ENCODE measurements around the gene CC2D1A. TPM values are rescaled to one million over a fixed set of nuclear protein-coding genes. Genes with fewer than 3 reads are reported as not detected.
A peak's percentile ranks its signal among the peaks of the same experiment; 100 is the strongest.

The CC2D1A gene
- polyA plus RNA-seq, 1 of the 3 experiments (the other 2 are of a cell fraction): 24.2 TPM

- Histone ChIP-seq H3K9me2 (no peaks in the 10 kb centered on the region), H3K9ac (no peak overlapping the region), H2AFZ (ENCODE audit: low read depth) (no peak overlapping the region), H3K9me3 (no peaks in the 10 kb centered on the region), H3K4me2 (no peak overlapping the region), H3K27me3 (ENCODE audit: insufficient read depth) (no peaks in the 10 kb centered on the region), H3K79me2 (ENCODE audit: insufficient read depth) (peaks cover 32% of the 10 kb centered on the region), H4K20me1 (ENCODE audit: insufficient read depth) (peaks cover 8% of the 10 kb centered on the region; the same call in 1 of the 2 replicates), H3F3A (replicated peaks; ENCODE audit: insufficient read depth) (peaks cover 3% of the 10 kb centered on the region), H3K4me1 (ENCODE audit: control insufficient read depth in 1 of 2, insufficient read depth in 2 of 2, low read depth in 1 of 2, low read length in 1 of 2) (peaks cover 0 to 20% of the 10 kb centered on the region in 2 experiments; a peak in 1 of 4 replicates), H3K36me3 (replicated peaks in 1 of 2; ENCODE audit: control insufficient read depth in 1 of 2, insufficient read depth in 2 of 2, low read length in 1 of 2) (peaks cover 9 to 55% of the 10 kb centered on the region in 2 experiments), H3K4me3 (ENCODE audit: low read depth in 2 of 2, low read length in 1 of 2) (no peak overlapping the region), H3K27ac (ENCODE audit: low read depth in 2 of 2, low read length in 1 of 2) (peak overlapping the region in 1 of 2 experiments; percentile 64; a peak in 1 of 4 replicates)
- ChIA-PET CTCF (interaction anchor here (1.0 to 1.4 kb wide), 2 partner anchors 77 to 101 kb away, joined by 3 to 5 read pairs; no protein-coding TSS in a partner anchor), POLR2A (interaction anchor here (1.3 kb wide), 1 partner anchor 18 kb away, joined by 6 read pairs; no protein-coding TSS in a partner anchor)
- WGBS (ENCODE audit: low lambda C conversion rate): 90% methylated on average over 12 of the region's 12 CpGs
- TF ChIP-seq REST (IDR thresholded peaks at IDR 0.05; ENCODE audit: low read depth, low read length) (no peak), MEF2A (IDR thresholded peaks at IDR 0.05; ENCODE audit: borderline replicate concordance, low read depth) (no peak), YY1 (IDR thresholded peaks at IDR 0.05; ENCODE audit: low read depth) (no peak), FOXM1 (IDR thresholded peaks at IDR 0.05; ENCODE audit: low read depth) (no peak), FOSL2 (IDR thresholded peaks at IDR 0.05; ENCODE audit: borderline replicate concordance, low read depth) (no peak), IRF3 (IDR thresholded peaks at IDR 0.05; ENCODE audit: low read depth, low read length) (no peak), RAD21 (IDR thresholded peaks at IDR 0.05; ENCODE audit: low read length) (no peak), RFX5 (IDR thresholded peaks at IDR 0.05; ENCODE audit: low read length) (no peak), GABPA (IDR thresholded peaks at IDR 0.05; ENCODE audit: low read depth) (no peak), EZH2phosphoT487 (IDR thresholded peaks at IDR 0.05; ENCODE audit: borderline replicate concordance, low read depth) (no peak), FOXJ3 (CRISPR knock-in tag; IDR thresholded peaks at IDR 0.05) (no peak), SMC3 (IDR thresholded peaks at IDR 0.05; ENCODE audit: low read depth, low read length) (no peak), CHD2 (IDR thresholded peaks at IDR 0.05; ENCODE audit: low read length, partially characterized antibody) (no peak)
- no peak for DNase-seq
These were observed 52.0 kb downstream of the CC2D1A start for GRCh38 chr19:13958043-13958442.
